GM12878 (cell line): Measurements from ENCODE around the gene MTRFR. TPM values are rescaled to one million over a fixed set of nuclear protein-coding genes. Genes with fewer than 3 reads are reported as not detected.

Experiments
- ATAC-seq: fragments of 200-7000 bp; cut with Tn5 transposase; 3 replicates; pipeline ENCODE4 v1.9.1; 2020; ENCODE audit warnings: mild to moderate bottlenecking, moderate library complexity
- BruUV-seq: library from RNA; stranded (reverse); fragments of 400-500 nt; replicated peaks from 2 replicates; lab custom pipeline; 2021; lab: Mats Ljungman, UMichigan
- CTCF ChIA-PET: fragments of 300-600 bp; sonication (Branson Sonifier 250); formaldehyde crosslinking; extraction: SDS; loops from one replicate; lab custom pipeline; 2021; ENCODE audit warnings: inconsistent platforms; lab: Yijun Ruan, JAX
- POLR2A ChIA-PET: fragments of 350-600 bp; formaldehyde crosslinking; extraction: SDS; loops from one replicate; lab custom pipeline; 2021; ENCODE audit warnings: inconsistent platforms; lab: Charles Lee
- RAD21 ChIA-PET: fragments of 300-600 bp; sonication (Branson Sonifier 250); formaldehyde crosslinking; loops from one replicate; lab custom pipeline; 2023; ENCODE audit warnings: antibody characterized with exemption; ENCODE audit not compliant: unreplicated experiment; lab: Charles Lee
- SMC1A ChIA-PET: fragments of 300-600 bp; sonication (Branson Sonifier 250); formaldehyde crosslinking; loops from one replicate; lab custom pipeline; 2023; ENCODE audit not compliant: unreplicated experiment, uncharacterized antibody; lab: Charles Lee
- DNase-seq: peaks from one replicate; pipeline ENCODE4 v3.0.0-alpha.2; 2011; ENCODE audit warnings: low read depth, low spot score
- FAIRE-seq: peaks from 3 replicates; lab custom pipeline; 2011; peaks lifted over from hg19 to GRCh38; lab: Jason Lieb, UNC
- H2AFZ ChIP-seq: 2 replicates; pipeline ENCODE4 v1.6.0; 2011; ENCODE audit warnings: low read depth, low read length, control low read depth; ENCODE audit not compliant: control insufficient read depth
- H3K27ac ChIP-seq: 2 replicates; pipeline ENCODE4 v1.5.1; 2011; ENCODE audit warnings: control low read depth; ENCODE audit not compliant: control insufficient read depth, insufficient read depth
- H3K27me3 ChIP-seq, 2 experiments: replicated peaks in 1 of 2; 2 replicates each; pipeline versions ENCODE4 v1.6.0 to v1.6.1; 2011; ENCODE audit warnings: low read length in 1 of 2; ENCODE audit not compliant: control insufficient read depth in 2 of 2, insufficient read depth in 2 of 2
- H3K36me3 ChIP-seq, 2 experiments: 2 replicates each; pipeline ENCODE4 v1.5.1; 2011; ENCODE audit warnings: low read length in 1 of 2; ENCODE audit not compliant: control insufficient read depth in 2 of 2, insufficient read depth in 2 of 2
- H3K4me1 ChIP-seq: 2 replicates; pipeline ENCODE4 v1.6.1; 2011; ENCODE audit warnings: mild to moderate bottlenecking, low read length, moderate library complexity, mixed read lengths; ENCODE audit not compliant: control insufficient read depth, insufficient read depth
- H3K4me2 ChIP-seq: 2 replicates; pipeline ENCODE4 v1.6.0; 2011; ENCODE audit warnings: control low read depth; ENCODE audit not compliant: control insufficient read depth, insufficient read depth
- H3K4me3 ChIP-seq: fragments of 200-600 bp; sonication (generic); 2 replicates; pipeline ENCODE4 v1.5.1; 2016
- H3K79me2 ChIP-seq: 2 replicates; pipeline ENCODE4 v1.6.0; 2011; ENCODE audit warnings: low read length; ENCODE audit not compliant: control insufficient read depth, insufficient read depth
- H3K9ac ChIP-seq: 2 replicates; pipeline ENCODE4 v1.8.0; 2011; ENCODE audit warnings: low read length, control low read depth, mixed read lengths; ENCODE audit not compliant: control insufficient read depth, insufficient read depth
- H3K9me3 ChIP-seq: replicated peaks from 3 replicates; pipeline ENCODE4 v1.5.1; 2011; ENCODE audit warnings: mild to moderate bottlenecking, low read length; ENCODE audit not compliant: control insufficient read depth, insufficient read depth
- H4K20me1 ChIP-seq: 2 replicates; pipeline ENCODE4 v1.6.0; 2011; ENCODE audit not compliant: control insufficient read depth, insufficient read depth
- E4F1 ChIP-seq: fragments of 450-650 bp; IDR thresholded peaks from 2 replicates; pipeline ENCODE4 v1.6.1; 2018; ENCODE audit warnings: borderline replicate concordance, mild to moderate bottlenecking; ENCODE audit not compliant: partially characterized antibody
- FOS ChIP-seq: IDR thresholded peaks from 3 replicates; pipeline ENCODE4 v1.6.1; 2011; ENCODE audit warnings: borderline replicate concordance; ENCODE audit not compliant: insufficient read length; ENCODE audit errors: extremely low read depth
- NFYB ChIP-seq: IDR thresholded peaks from 2 replicates; pipeline ENCODE4 v1.6.1; 2011; ENCODE audit warnings: low read depth, mild to moderate bottlenecking, low read length, improper control_type of control experiment, moderate library complexity; ENCODE audit not compliant: insufficient read depth
- RAD21 ChIP-seq: IDR thresholded peaks from 2 replicates; pipeline ENCODE4 v1.6.1; 2011; ENCODE audit warnings: mild to moderate bottlenecking, low read depth, low read length, moderate library complexity; ENCODE audit not compliant: insufficient read depth
- ZBED1 ChIP-seq: IDR thresholded peaks from 2 replicates; pipeline ENCODE4 v1.6.1; 2016; ENCODE audit warnings: borderline replicate concordance
- WGBS: methylation state at CpG from one replicate; pipeline ENCODE4 v1.1.6; 2016; ENCODE audit warnings: low lambda C conversion rate; ENCODE audit not compliant: insufficient replicate concordance, insufficient coverage; ENCODE audit errors: missing lambda C conversion rate; 5-methylcytosine and 5-hydroxymethylcytosine counted together
- in situ Hi-C: fragments of 300-500 bp; cut with MboI; formaldehyde crosslinking; loops from 9 replicates; pipeline ENCODE4 v1.14.3; 2018; ENCODE audit warnings: mixed read lengths
- intact Hi-C: fragments of 100-400 bp; cut with micrococcal nuclease; formaldehyde crosslinking; loops from one replicate; pipeline ENCODE4 v1.14.2; 2022; ENCODE audit not compliant: unreplicated experiment
- polyA plus RNA-seq, 11 experiments: library from polyadenylated mRNA; depleted of rRNA in 4 of 11; unstranded in 6 of 11; stranded (reverse) in 5 of 11; fragments of >200 nt; fragmentation: Nextera tagmentation in 4 of 11; fragmentation: Illumina TruSeq in 1 of 11; extraction: Ambion mirVana in 4 of 11; extraction: Trizol in 1 of 11; gene quantifications; 1 replicate in 1 of 11; 2 replicates in 10 of 11; pipeline versions ENCODE4 v1.2.1 to v1.2.3, GENCODE V29; 2011 to 2016; ENCODE audit warnings: inconsistent platforms in 2 of 11, missing spikeins in 2 of 11, low read depth in 1 of 11
- total RNA-seq, 4 experiments: library from RNA; depleted of rRNA in 3 of 4; stranded (reverse); fragments of >200 nt in 3 of 4; fragmentation: Illumina TruSeq in 1 of 4; extraction: Trizol in 1 of 4; gene quantifications; 2 replicates each; pipeline versions ENCODE4 v1.2.1 to v1.2.3, GENCODE V29; 2013 to 2021

MTRFR gene
- total and polyA plus RNA-seq, 10 of the 15 experiments (the other 5 are each of a cell fraction or from before 2014, with no cell fraction given), result 12.2 to 33.4 (median 24.8) TPM

- no peak for TF ChIP-seq E4F1
Observed at GRCh38 chr12:123225443-123225842, 7.8 kb upstream of the MTRFR start (continued).

GRCh38 chr12:123227581-123228258 is 5.5 kb upstream of the MTRFR start:
- TF ChIP-seq ZBED1 (no peak), NFYB (no peak), RAD21 (no peak), FOS (no peak)
- FAIRE-seq (no peak), DNase-seq (no peak), ATAC-seq (no peak)
- Histone ChIP-seq H3K36me3 (peaks cover 2 to 5% of the 10 kb centered on the region in 2 experiments; a peak in 3 of 4 replicates), H3K27me3 (no peaks in the 10 kb centered on the region), H3K4me2 (peak overlapping the region; percentile 26), H3K4me1 (peaks cover 9% of the 10 kb centered on the region), H3K79me2 (peaks cover 61% of the 10 kb centered on the region), H3K27ac (no peak overlapping the region), H3K9ac (no peak overlapping the region), H4K20me1 (no peaks in the 10 kb centered on the region), H3K4me3 (no peak overlapping the region), H3K9me3 (no peaks in the 10 kb centered on the region), H2AFZ (no peak overlapping the region)
- intact Hi-C loops, result no loop called here
- POLR2A ChIA-PET, result interaction anchor here (0.7 to 1.4 kb wide), 2 partner anchors 8 to 135 kb away, joined by 3 to 4 read pairs; no protein-coding TSS in a partner anchor
- CTCF ChIA-PET, result interaction anchor here (8.1 kb wide), 1 partner anchor 9 kb away, joined by 71 read pairs; no protein-coding TSS in a partner anchor
- SMC1A ChIA-PET, result interaction anchor here (1.4 to 3.1 kb wide), 3 partner anchors 10 to 43 kb away, joined by 3 to 24 read pairs (median 14); no protein-coding TSS in a partner anchor
- in situ Hi-C loops, result loop anchor here (25.0 kb wide), 1 partner anchor 365 kb away; no protein-coding TSS in a partner anchor
- WGBS, result 87% methylated on average over 5 of the region's 5 CpGs
- BruUV-seq, result no TSS peak
- RAD21 ChIA-PET, result interaction anchor here (0.6 to 4.0 kb wide), 2 partner anchors 10 to 1927 kb away, joined by 3 to 24 read pairs; no protein-coding TSS in a partner anchor
